Measurements from ENCODE around the gene PRSS27.

PRSS27 gene

DNA sequence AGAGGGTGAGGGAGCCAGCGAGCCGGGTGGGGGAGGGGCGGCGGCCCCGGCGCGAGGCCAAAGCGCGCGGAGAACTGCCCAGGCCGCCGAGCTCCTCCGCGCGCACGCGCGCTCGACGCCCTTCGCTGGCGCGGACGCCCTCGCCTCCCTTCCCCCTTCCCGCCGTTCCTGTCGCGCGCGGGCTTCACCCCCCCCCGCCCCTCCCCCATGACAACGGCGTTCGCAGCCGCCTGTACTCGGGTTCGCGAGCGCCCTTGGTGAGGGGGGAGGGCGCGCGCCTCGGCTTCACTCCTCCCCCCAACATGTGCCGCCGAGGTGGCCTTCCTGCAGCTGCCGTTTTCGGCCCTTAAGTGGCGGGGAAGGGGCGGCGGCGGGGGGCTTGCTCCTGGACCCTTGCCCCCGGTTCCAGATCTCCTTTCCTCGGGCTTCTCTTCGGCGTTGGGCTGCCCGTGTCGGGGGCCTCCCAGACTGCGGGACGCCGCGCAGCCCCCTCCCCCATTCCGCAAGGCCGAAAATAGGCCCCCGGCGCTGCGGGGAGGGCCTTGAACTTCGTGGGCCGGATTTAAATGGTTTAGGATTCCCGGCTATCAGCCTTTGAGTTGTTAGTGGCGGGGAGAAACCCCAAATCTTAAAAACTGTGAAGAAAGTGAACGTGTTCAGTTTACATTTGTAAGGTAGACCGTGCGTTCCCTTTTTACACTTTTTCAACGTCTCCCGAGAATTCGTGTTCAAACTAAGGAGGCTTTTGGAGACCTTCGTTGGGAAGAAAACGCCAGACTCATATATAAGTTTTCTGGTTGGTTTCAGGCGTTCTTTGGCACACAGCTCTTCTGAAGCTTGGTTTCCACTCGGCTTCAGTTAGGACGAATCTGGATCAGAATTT is 33.1 kb upstream of the PRSS27 start (continued):
- TF ChIP-seq ZNF274 (IDR thresholded peaks at IDR 0.05; ENCODE audit: low read length) = no peak
- no peak for TF ChIP-seq ZNF274 (tag by site-specific recombination; IDR thresholded peaks at IDR 0.05; ENCODE audit: borderline replicate concordance)
- peak; percentile 53; the same call in 1 of the 2 replicates for TF ChIP-seq ZEB2 (tag by site-specific recombination; IDR thresholded peaks at IDR 0.05)
- TF ChIP-seq EGR2 (tag by site-specific recombination; IDR thresholded peaks at IDR 0.05; ENCODE audit: low read depth) = no peak
- TF ChIP-seq ZNF600 (tag by site-specific recombination; IDR thresholded peaks at IDR 0.05) = no peak
- no peak for TF ChIP-seq ZBTB21 (tag by site-specific recombination; IDR thresholded peaks at IDR 0.05)
- TF ChIP-seq HOXD13 (CRISPR knock-in tag; IDR thresholded peaks at IDR 0.05; ENCODE audit: borderline replicate concordance) = no peak
- no peak for TF ChIP-seq ZNF416 (tag by site-specific recombination; IDR thresholded peaks at IDR 0.05)
- no peak for TF ChIP-seq ZNF585B (tag by site-specific recombination; IDR thresholded peaks at IDR 0.05)
- peak; percentile 65 for TF ChIP-seq ZBTB26 (tag by site-specific recombination; optimal IDR thresholded peaks at IDR 0.05)
- TF ChIP-seq KLF1 (tag by site-specific recombination; IDR thresholded peaks at IDR 0.05) = no peak; the same call in 1 of the 2 replicates
- no peak for TF ChIP-seq SCRT2 (tag by site-specific recombination; IDR thresholded peaks at IDR 0.05)
- TF ChIP-seq, protein P1, sequence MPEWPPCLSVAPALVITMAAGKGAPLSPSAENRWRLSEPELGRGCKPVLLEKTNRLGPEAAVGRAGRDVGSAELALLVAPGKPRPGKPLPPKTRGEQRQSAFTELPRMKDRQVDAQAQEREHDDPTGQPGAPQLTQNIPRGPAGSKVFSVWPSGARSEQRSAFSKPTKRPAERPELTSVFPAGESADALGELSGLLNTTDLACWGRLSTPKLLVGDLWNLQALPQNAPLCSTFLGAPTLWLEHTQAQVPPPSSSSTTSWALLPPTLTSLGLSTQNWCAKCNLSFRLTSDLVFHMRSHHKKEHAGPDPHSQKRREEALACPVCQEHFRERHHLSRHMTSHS (tag by site-specific recombination; IDR thresholded peaks at IDR 0.05) = no peak
- TF ChIP-seq ZBTB1 (tag by site-specific recombination; IDR thresholded peaks at IDR 0.05) = no peak
- TF ChIP-seq, protein P2, sequence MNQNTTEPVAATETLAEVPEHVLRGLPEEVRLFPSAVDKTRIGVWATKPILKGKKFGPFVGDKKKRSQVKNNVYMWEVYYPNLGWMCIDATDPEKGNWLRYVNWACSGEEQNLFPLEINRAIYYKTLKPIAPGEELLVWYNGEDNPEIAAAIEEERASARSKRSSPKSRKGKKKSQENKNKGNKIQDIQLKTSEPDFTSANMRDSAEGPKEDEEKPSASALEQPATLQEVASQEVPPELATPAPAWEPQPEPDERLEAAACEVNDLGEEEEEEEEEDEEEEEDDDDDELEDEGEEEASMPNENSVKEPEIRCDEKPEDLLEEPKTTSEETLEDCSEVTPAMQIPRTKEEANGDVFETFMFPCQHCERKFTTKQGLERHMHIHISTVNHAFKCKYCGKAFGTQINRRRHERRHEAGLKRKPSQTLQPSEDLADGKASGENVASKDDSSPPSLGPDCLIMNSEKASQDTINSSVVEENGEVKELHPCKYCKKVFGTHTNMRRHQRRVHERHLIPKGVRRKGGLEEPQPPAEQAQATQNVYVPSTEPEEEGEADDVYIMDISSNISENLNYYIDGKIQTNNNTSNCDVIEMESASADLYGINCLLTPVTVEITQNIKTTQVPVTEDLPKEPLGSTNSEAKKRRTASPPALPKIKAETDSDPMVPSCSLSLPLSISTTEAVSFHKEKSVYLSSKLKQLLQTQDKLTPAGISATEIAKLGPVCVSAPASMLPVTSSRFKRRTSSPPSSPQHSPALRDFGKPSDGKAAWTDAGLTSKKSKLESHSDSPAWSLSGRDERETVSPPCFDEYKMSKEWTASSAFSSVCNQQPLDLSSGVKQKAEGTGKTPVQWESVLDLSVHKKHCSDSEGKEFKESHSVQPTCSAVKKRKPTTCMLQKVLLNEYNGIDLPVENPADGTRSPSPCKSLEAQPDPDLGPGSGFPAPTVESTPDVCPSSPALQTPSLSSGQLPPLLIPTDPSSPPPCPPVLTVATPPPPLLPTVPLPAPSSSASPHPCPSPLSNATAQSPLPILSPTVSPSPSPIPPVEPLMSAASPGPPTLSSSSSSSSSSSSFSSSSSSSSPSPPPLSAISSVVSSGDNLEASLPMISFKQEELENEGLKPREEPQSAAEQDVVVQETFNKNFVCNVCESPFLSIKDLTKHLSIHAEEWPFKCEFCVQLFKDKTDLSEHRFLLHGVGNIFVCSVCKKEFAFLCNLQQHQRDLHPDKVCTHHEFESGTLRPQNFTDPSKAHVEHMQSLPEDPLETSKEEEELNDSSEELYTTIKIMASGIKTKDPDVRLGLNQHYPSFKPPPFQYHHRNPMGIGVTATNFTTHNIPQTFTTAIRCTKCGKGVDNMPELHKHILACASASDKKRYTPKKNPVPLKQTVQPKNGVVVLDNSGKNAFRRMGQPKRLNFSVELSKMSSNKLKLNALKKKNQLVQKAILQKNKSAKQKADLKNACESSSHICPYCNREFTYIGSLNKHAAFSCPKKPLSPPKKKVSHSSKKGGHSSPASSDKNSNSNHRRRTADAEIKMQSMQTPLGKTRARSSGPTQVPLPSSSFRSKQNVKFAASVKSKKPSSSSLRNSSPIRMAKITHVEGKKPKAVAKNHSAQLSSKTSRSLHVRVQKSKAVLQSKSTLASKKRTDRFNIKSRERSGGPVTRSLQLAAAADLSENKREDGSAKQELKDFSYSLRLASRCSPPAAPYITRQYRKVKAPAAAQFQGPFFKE (tag by site-specific recombination; IDR thresholded peaks at IDR 0.05; ENCODE audit: borderline replicate concordance) = no peak
- TF ChIP-seq IKZF3 (tag by site-specific recombination; IDR thresholded peaks at IDR 0.05) = peak; percentile 30; the same call in 1 of the 2 replicates
- no peak for TF ChIP-seq ZFP41 (tag by site-specific recombination; IDR thresholded peaks at IDR 0.05; ENCODE audit: borderline replicate concordance)
- no peak for TF ChIP-seq ZNF629 (tag by site-specific recombination; IDR thresholded peaks at IDR 0.05)
- no peak for TF ChIP-seq ZNF704 (tag by site-specific recombination; IDR thresholded peaks at IDR 0.05)
- no peak for TF ChIP-seq RBAK (tag by site-specific recombination; IDR thresholded peaks at IDR 0.05)
- TF ChIP-seq ZNF521 (tag by site-specific recombination; IDR thresholded peaks at IDR 0.05) = no peak
- 0 out of 2 replicates have a peak, but pooled peaks have one; percentile 3 for TF ChIP-seq ZNF146 (tag by site-specific recombination; IDR thresholded peaks at IDR 0.05)
- TF ChIP-seq REST (tag by site-specific recombination; IDR thresholded peaks at IDR 0.05) = no peak
- TF ChIP-seq ZNF391 (tag by site-specific recombination; IDR thresholded peaks at IDR 0.05; ENCODE audit: borderline replicate concordance, low read depth) = 0 out of 2 replicates have a peak, but pooled peaks have one; percentile 27
- no peak; the same call in 1 of the 2 replicates for TF ChIP-seq ZNF677 (tag by site-specific recombination; IDR thresholded peaks at IDR 0.05)
- TF ChIP-seq ZNF473 (tag by site-specific recombination; IDR thresholded peaks at IDR 0.05) = no peak
- 0 out of 2 replicates have a peak, but pooled peaks have one; percentile 36 for TF ChIP-seq ZBTB7A (tag by site-specific recombination; IDR thresholded peaks at IDR 0.05; ENCODE audit: low read depth)
